ENCODE results near the gene PROSER2. TPM values are rescaled to one million over a fixed set of nuclear protein-coding genes. Genes with fewer than 3 reads are reported as not detected.
"Not testable (repeated sequence)": the region's sequence is repeated elsewhere in the genome, so short reads cannot be mapped to it uniquely, and the experiment has no call there.

The PROSER2 gene
- polyA plus RNA-seq, 12 donors: 2.7 to 13.4 (median 3.7) TPM; not detected in 1

GRCh38 chr10:11832042-11832441 lies 8.9 kb downstream of the PROSER2 start:
- DNase-seq: no peak

GRCh38 chr10:11835061-11835460 lies 11.9 kb downstream of the PROSER2 start:
- no peak for DNase-seq

- no peak for DNase-seq
Measured at GRCh38 chr10:11835704-11836103, 12.5 kb downstream of the PROSER2 start.

GRCh38 chr10:11837372-11838161 lies 14.4 kb downstream of the PROSER2 start:
- DNase-seq: no peak

GRCh38 chr10:11838298-11838852 lies 15.2 kb downstream of the PROSER2 start:
- no peak for DNase-seq

- no peak for DNase-seq
Measured at GRCh38 chr10:11841375-11841774, 18.2 kb downstream of the PROSER2 start.

GRCh38 chr10:11842411-11842810 lies 19.3 kb downstream of the PROSER2 start:
- no peak for DNase-seq

- no peak for DNase-seq
Measured at GRCh38 chr10:11845113-11845512, 22.0 kb downstream of the PROSER2 start.

- no peak for DNase-seq
Measured at GRCh38 chr10:11846542-11846941, 23.4 kb downstream of the PROSER2 start.

GRCh38 chr10:11849277-11849676 lies 26.1 kb downstream of the PROSER2 start:
- DNase-seq: no peak

GRCh38 chr10:11849911-11850310 lies 26.8 kb downstream of the PROSER2 start:
- no peak for DNase-seq

GRCh38 chr10:11851910-11852309 lies 28.8 kb downstream of the PROSER2 start:
- DNase-seq: no peak

- DNase-seq: not testable (repeated sequence)
Measured at GRCh38 chr10:11852637-11853036, 29.5 kb downstream of the PROSER2 start.

- no peak for DNase-seq
Measured at GRCh38 chr10:11853468-11853867, 30.3 kb downstream of the PROSER2 start.

GRCh38 chr10:11854301-11854700 lies 31.1 kb downstream of the PROSER2 start:
- no peak for DNase-seq

GRCh38 chr10:11856089-11856488 lies 32.9 kb downstream of the PROSER2 start:
- no peak for DNase-seq

GRCh38 chr10:11856678-11857077 lies 33.5 kb downstream of the PROSER2 start:
- no peak for DNase-seq

GRCh38 chr10:11858093-11858492 lies 34.9 kb downstream of the PROSER2 start:
- no peak for DNase-seq

GRCh38 chr10:11861341-11861740 lies 38.2 kb downstream of the PROSER2 start:
- DNase-seq: no peak

GRCh38 chr10:11861811-11862428 lies 38.8 kb downstream of the PROSER2 start:
- no peak for DNase-seq

- no peak for DNase-seq
Measured at GRCh38 chr10:11863353-11864109, 40.4 kb downstream of the PROSER2 start.

GRCh38 chr10:11864727-11865126 lies 41.6 kb downstream of the PROSER2 start:
- no peak for DNase-seq

Data from muscle of arm (tissue), 12 donors.